Breast epithelium (tissue), 3 donors: Measurements from ENCODE around the gene STAM.

Source experiments
- POLR2A ChIP-seq: fragments of 450-650 bp; IDR thresholded peaks from one replicate; pipeline ENCODE4 v1.6.1; 2016; ENCODE audit warnings: antibody characterized with exemption, mild to moderate bottlenecking, moderate library complexity
- TF ChIP-seq, protein P1 (sequence below), 3 donors: fragments of 450-650 bp; IDR thresholded peaks; one replicate each; pipeline ENCODE4 v1.5.1; 2016 to 2017; ENCODE audit warnings: antibody characterized with exemption in 3 of 3, mild to moderate bottlenecking in 3 of 3, moderate library complexity in 3 of 3

- TF ChIP-seq, protein P1, sequence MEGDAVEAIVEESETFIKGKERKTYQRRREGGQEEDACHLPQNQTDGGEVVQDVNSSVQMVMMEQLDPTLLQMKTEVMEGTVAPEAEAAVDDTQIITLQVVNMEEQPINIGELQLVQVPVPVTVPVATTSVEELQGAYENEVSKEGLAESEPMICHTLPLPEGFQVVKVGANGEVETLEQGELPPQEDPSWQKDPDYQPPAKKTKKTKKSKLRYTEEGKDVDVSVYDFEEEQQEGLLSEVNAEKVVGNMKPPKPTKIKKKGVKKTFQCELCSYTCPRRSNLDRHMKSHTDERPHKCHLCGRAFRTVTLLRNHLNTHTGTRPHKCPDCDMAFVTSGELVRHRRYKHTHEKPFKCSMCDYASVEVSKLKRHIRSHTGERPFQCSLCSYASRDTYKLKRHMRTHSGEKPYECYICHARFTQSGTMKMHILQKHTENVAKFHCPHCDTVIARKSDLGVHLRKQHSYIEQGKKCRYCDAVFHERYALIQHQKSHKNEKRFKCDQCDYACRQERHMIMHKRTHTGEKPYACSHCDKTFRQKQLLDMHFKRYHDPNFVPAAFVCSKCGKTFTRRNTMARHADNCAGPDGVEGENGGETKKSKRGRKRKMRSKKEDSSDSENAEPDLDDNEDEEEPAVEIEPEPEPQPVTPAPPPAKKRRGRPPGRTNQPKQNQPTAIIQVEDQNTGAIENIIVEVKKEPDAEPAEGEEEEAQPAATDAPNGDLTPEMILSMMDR (IDR thresholded peaks at IDR 0.05) = no peak
- TF ChIP-seq POLR2A = no peak
These were observed 8.6 kb downstream of the STAM start for GRCh38 chr10:17652585-17652984.
